Measurements from ENCODE around the gene SAYSD1.

SAYSD1 gene

DNA sequence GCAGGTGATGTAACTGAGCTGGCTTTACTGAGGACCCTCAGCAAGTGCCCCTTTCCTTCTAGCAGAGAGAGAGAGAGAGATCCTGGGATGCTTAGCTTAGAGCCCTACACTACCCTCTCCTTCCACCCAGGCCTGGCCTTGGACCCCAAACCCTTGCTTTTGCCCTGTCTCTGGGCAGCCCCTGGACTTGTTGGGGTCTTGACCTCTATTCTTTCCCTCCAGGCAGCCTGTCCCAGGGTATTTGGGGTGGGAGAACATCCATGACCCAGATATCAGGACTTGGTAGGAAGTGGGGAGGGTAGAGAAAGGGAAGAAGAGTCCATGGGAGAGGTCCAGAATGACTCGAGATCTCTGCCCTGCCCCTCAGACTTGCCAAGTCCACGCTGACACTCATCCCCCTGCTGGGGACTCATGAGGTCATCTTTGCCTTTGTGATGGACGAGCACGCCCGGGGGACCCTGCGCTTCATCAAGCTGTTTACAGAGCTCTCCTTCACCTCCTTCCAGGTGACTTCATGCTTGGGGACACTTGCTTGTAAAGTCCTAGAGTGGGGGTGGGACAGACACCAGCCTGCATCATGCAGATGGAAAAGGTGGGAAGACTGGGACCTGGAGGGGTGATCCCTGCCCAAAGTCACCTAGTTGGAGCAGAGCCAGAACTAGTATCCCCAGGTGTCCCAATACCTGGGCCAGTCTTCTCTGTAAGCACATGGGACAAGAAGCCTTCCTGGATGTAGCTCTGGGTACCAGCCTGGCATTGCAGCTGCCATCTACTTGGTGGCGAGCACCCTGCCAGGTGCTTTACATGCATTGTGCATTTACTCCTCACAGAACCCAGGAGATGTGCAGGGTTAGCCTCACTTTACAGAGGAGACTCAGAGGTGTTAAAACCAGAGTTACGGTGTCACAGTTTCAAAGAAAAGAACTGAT is 35.5 kb downstream of the SAYSD1 start:
- DNase-seq (ENCODE audit: low read depth), result no peak

DNA sequence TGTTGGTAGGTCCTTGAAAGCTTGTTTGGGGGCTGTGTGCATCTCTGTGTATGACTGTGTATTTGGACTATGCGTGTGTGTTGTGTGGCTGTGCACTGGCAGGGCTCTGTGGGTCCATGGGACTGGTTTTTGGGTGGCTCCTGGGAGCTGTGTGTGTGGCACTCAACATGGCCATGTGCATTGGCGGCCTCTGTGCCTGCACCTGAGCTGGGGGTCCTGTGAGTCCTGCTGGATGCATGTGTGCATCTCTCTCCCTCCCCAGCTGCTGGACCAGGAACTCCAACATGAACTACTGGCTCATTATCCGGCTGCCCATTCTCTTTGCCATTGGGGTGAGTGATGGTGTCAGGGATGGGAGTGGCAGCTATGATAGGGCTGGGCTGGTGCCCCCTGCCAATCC is 36.3 kb downstream of the SAYSD1 start:
- DNase-seq (ENCODE audit: low read depth), result no peak

DNA sequence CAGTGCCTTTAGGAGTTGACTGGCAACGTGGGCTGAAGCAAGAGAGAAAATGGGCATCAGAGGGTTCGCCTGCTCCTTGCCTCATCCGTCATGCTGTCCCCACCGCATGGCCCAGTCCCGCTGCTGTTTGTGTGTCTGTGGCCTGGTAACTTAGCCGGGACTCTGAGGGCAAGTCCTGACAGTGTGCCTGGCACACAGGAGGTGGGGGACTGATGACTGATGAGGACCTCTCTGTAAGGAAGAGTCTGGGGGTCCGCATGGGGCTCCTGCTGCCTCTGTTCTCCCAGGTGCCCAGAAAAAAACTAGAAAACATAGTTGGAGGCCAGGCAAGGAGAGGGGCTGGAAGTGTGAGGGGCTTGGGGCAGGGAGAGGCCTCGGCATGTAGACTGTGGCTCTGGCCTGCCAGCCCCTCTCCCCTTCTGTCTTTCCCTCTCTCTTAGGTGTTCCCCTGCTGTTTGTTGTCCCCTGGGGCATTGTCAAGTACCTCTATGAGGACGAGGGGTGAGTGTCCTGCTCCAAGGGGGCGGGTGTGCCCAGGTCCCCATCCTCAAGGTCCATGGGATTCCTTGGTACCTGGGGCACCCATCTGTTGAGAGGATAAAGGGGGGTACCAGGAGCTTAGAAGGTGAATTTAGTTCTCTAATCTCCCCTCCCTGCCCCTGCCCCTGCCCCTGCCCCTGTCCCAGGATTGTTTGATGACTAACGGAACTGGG is 36.9 kb downstream of the SAYSD1 start:
- DNase-seq (ENCODE audit: low read depth), result no peak

DNA sequence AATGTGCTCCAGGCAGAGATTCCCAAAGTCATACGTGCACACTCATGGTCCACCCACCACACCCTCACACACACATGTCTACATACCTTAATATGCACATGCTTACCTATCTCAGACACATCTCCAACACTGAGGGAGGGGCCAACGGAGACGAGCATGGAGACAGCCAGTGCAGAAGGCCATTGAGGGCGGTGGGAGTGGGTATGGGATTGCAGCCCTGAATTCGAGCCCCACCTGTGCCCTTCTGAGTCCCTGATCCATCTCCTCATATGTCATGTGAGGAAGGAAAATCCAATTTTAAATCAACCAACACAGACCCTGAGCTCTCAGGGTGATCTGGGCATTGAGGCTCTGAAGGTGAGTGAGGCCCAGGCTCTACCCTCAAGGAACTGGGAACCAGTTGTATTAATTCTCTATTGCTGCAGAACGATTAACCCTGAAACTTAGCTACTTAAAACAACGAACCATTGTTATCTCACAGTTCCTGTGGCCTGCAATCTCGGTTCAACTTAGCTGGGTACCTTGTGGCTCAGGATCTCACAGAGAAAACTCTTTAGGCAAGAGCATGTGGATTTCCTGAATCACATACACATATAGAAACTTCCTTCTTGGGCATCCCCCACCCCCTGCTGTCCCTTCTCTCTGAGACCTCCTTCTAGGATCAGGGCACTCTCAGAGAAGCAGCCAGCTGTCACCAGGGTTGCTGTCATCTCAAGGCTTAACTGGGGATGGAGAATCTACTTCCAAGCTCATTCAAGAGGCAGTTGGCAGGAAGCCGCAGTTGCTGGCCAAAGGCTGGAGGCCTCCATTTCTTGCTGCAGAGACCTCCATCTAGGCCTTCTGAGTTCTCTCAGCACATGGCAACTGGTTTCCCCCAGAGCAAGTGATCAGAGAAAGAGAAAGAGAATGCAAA is 38.1 kb downstream of the SAYSD1 start:
- no peak for DNase-seq (ENCODE audit: low read depth)

DNA sequence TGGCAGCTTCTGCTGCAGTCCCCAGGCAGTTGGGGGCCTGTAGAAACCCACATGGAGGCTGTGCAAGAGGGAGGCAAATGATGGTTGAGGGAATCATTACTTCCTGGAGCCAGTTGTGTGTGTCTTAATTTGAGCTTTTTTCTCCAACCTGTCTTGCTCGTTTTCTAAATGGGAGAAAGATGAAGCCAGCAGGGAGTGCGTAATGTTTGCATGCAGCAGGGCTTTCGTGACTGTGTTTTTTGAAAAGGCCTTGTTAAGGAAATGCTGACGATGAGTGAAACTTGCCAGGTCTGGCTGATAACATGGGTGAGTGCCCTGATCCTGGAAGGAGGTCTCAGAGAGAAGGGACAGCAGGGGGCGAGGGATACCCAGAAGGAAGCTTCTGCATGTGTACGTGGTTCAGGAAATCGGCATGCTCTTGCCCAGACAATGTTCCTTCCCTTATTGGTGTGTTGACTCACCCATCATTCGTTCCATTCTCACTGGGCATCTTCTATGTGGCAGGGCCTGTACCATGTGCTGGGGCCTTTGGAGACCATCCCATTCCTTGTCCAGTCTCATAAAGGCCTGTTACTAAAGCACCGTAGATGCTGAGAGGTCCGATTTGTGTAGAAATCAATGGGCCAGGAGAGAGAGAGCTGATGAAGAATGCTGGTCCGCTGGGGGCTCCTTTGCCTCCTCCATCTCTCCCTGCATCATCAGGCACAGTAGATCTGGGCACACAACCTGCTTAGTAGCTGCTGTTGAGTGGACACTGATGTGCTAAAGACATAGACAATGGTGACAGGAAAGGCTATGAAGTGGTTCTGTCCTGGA is 39.0 kb downstream of the SAYSD1 start:
- no peak for DNase-seq (ENCODE audit: low read depth)

DNA sequence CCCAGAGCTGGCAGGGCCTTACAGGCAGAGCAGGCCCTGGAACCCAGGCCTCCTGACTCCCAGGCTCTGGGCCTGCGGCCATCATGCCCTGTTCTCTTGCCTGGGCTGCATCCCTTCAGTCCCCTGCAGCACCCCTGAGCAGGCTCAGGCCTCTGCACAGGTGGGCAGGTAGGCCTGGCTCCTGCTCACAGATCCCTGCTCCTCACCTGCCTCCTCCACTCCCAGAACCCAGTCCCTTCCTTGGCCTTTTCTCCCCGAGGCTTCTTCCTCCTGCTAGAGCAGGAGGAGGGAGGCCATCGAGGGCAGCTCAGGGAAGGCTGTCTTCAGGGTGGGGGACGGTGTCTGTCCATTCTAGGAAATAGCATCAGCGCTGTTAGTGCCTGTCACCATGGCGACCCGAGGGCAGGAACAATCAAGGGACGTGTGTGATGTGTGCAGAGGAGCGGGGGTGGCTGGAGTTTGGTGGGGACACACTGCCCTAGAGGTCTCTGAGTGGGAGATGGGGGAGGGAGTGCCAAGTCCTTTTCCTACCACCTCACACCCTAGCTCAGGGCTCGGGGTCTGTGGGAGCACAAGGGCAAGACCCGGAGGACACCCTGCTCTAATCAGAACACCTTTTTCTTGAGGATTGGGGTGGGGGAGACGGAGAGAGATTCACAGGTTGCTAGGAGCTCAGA is 39.8 kb downstream of the SAYSD1 start:
- DNase-seq (ENCODE audit: low read depth), result no peak

DNA sequence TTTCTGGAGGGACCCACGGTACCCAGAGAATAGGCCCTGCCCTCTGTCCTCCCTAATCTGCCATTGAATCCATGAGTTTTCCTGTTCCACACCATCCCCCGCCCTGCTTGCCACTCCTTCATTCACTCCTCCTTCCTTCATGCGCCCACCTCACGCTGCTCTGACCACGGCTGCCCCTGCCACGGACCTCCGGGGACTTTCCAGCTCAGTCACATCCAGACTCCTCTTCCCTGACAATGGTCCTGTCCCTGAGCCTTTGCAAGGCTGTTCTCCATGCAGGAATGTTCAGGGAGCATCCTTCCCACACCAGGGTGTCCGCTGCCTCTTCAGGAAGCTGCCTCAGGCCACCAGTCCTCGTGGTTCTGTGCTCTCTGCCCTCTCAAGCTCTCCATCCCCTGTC is 40.5 kb downstream of the SAYSD1 start:
- DNase-seq (ENCODE audit: low read depth), result no peak

DNA sequence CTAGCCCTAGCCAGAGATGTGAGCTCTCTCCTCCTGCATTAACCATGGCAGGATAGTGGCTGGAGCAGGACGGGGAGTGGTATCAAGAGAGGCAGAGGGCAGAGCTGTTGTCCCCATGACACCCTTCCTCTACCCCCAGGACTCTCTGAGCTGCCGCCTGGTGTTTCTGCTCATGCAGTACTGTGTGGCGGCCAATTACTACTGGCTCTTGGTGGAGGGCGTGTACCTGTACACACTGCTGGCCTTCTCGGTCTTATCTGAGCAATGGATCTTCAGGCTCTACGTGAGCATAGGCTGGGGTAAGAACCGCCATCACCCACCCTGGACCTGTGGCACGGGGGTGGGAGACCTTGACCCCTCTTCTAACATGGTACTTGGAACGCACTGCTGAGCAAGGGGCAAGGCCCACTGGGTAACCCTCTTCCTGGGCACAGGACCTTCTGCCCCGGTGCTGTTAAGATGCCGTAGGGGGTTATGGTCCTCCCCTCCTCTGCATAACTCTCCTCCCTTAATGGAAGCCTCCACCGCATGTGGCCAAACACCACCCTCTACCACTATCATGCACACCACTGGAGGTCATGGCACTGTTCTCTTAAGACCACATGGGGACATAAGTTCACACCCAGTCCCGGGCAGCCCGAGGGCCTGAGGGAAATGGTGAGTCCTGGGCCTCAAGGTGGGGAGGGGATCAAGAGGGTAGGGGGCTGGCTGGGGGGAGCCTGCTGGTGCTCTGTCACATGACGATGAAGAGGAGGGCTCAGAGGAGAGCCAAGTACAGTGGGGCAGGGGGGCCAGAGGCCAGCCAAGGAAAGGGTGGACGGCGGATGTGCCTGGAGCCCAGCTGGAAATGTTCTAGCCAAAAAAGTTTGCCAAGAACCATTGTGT is 41.3 kb downstream of the SAYSD1 start:
- DNase-seq (ENCODE audit: low read depth), result no peak

DNA sequence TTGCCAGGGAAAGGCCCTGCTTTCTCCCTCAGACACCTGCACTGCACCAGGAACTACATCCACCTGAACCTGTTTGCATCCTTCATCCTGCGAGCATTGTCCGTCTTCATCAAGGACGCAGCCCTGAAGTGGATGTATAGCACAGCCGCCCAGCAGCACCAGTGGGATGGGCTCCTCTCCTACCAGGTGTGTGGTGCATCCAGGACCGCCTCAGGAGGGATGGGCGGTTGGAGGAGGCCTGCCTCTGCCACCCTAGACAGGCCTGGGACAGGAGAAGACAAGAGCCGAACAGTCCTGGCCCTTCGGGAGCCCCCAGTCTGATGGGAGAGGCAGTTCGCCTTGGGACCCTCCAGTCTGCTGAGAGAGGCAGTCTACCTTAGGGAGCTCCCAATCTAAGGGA is 42.2 kb downstream of the SAYSD1 start:
- no peak for DNase-seq (ENCODE audit: low read depth)

DNA sequence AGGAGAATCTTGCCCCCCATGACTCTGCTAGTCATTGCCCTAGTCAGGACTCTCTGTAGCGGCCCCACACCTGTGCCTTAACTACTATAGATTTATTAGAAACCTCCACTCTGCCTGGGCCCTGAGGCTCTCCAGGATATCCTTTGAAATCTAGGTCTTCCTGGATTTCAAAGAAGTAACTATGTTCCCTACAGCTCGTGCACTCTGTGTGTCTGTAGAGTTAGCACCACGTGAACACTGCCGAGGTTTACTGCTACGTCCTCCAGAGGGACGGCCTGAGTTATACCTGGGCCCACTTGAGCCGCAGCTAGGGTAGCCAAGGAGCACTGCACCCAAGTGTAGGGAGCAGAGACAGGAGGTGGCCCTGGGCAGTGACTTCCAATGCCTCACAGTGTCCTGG is 46.6 kb downstream of the SAYSD1 start:
- no peak for DNase-seq (ENCODE audit: low read depth)

DNA sequence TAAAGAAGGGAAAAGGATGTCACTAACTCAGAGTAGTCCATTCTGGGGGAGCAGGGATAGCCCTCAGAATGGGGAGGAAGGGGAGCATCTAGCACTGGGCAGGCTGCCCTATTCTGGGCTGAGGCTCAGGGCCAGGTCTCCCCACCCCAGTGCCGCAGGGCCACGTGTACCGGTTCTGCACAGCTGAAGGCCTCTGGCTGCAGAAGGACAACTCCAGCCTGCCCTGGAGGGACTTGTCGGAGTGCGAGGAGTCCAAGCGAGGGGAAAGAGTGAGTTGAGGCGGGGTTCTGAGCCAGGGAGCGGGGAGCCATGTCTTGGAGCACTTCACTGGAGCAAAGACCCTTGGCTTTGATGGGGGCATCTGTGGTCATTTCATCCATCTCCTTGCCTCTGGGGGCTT is 49.4 kb downstream of the SAYSD1 start:
- no peak for DNase-seq (ENCODE audit: low read depth)

DNA sequence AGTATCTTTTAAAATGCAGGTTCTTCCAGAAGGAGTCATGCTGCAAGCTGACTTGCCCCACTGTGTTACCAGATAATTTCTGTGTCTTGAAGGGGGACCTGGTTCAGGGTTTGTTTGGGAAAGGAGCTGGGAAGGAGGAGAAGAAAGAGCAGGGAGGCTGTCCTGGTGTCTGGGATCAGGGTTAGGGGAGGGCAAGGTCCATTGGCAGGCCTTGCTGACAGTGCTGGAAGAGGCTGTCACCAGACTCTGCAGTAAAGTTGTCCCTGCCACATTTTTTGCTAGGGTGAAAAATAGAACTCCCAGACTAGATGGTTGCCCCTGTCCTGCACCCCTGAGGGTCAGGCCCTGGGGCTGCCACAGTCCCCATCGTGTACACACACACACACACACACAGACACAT is 51.5 kb downstream of the SAYSD1 start:
- DNase-seq (ENCODE audit: low read depth), result no peak

DNA sequence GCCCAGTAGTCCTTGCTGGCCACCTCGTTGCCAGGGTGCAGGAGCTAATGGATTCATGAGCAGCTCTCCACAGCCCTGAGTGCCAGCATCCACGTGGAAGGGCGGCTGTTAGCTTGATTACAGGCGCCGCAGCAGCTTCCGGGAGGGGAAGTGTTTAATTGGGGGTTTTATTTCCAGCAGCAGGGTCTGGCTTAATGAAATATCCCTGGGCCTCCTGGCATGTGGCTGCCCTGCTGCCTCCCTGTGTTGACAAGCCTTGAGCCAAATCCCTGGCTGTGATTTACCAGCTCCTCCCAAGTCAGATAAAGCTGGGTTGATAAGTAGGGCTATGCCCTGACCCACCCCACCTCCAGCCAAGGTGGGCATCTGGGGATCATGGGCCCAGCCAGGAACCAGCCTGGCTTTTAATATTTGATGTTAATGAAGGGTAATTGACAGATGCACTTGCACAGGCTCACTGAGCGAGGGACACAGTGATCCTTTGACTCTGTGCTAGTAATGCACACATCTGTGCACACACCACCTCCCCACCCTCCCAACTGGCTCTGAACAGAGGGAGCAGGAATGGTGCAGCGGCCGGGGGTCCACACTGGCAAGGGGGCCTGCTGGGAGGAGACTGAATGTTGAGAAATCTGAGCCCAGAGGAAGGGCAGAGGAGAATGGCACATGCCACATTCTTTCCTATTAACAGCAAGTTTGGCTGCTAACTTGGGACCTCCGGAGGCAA is 52.8 kb downstream of the SAYSD1 start:
- no peak for DNase-seq (ENCODE audit: low read depth)

DNA sequence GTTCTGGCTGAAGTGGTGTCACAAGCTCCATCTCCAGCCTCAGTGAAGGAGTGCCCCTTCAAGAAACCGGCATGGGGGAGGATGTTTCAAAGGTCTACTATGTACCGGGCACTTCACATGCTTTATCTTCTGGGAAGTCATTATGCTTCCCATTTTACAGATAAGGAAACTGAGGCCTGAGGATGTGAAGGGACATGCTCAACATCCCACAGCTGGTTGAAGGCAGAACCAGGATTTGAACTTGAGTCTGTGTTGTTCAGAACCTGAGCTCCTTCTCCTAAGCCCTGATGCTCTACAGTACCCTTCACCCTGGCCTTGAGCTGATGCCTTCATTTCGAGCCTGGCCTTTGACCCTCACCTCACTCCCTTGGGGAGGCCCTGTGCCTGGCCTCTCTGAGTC is 53.4 kb downstream of the SAYSD1 start:
- no peak for DNase-seq (ENCODE audit: low read depth)

DNA sequence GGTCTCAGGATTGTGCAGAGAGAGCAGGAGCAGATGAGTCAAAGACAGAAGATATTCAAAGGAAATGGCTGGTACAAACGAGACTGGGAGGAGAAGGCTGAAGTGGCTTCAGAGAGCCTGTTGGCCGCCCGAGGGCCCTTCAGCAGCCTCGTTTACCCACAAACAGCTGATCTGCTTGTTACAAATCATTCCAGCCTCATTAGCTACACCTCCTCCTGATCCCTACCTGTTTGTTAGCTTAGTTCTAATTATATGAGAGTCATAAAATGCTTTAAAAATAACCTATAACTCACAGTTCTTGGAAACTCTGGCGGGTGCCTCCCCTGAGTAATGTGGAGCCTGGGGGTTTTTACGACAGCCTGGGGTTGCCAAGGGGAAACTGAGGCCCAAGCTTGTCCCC is 53.8 kb downstream of the SAYSD1 start:
- DNase-seq (ENCODE audit: low read depth), result no peak

DNA sequence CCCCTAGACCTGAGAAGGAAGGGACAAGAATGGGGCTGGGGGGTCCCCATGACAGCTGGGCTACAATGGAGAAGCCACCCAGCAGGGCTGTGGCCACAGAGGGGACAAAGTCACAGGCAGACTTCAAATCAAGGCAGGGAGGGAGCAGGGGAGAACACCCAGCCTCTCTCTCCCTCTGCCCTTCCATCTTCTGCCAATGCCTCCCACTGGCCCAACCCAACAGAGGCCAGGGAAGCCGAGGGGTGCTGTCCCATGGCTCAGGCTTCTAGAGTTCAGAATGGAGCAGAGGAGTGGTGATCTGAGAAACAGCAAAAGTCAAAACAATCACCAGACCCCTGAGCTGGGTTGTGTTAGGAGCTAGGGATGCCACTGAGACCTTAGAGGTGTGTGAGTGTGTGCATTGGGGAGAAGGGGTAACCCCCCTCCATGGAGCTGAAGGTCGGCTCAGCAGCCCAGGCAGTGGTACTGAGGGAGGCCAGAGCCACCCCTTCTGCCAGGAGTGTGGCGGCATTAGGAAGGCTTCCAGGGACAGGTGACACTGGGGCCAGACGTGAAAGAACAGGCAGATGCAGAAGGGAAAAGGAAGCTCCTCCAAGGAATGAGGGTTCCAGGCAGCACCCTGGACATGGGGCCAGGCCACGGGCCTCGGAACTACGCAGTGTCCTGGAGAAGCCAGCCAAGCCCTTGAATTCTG is 54.4 kb downstream of the SAYSD1 start:
- no peak for DNase-seq (ENCODE audit: low read depth)

DNA sequence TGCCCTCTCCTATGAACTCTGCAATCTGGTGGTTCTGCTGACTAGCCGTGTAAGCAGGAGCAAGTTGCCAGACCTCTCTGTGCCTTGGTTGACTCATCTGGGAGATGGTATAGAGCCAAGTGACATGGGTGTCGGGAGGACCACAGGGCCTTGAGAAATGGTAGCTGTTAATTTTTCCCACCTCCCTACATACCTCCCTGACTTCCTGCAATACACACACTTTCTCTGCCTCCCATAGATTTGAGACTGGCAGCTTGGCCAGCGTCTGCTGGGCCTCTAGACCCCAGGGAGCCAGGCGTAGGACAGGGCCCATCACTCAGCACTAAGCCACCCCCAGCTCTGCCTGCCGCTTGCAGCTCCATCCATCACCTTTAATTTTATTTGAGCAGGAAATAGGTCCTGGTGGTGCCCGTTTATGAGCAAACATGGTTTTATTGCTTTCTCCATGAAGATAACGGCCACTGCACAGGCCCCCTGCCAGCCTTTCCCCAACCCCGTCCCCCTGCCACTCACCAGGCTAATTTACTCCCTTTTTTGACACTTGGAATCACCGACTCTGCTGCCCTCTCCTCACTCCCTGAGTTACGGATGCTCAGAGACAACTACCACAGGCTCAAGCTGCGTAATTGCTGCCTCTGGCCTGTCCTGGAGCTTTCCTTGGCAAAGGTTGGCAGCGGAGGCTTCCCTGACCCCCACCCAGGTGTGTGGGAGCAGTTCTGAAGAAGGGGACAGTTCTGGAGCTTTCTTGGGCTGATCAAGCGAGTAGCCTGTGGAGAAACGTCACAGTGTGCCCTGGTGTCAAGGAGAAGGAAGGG is 55.3 kb downstream of the SAYSD1 start:
- DNase-seq (ENCODE audit: low read depth), result no peak
